Measurements from ENCODE around the gene RAB7B.

DNA sequence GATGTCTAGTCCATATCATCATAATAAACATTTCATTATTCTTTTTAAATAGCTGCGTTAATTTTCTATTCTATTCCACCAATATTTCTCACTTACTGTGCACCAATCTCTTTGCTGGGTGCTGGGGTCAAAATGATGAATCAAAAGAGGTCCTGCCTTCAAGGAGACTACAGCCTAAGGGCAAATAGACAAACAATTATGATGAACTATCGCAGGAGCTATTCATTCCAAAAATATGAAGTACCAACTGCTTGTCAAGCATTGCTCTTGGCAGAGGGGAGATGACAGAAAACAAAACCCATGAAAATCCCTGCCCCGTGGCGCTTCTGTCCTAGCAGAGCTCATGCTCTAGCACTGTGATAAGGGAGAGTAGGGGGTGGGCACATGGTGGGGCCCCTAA, 31.1 kb downstream of the RAB7B start:
- TF ChIP-seq, protein P1, sequence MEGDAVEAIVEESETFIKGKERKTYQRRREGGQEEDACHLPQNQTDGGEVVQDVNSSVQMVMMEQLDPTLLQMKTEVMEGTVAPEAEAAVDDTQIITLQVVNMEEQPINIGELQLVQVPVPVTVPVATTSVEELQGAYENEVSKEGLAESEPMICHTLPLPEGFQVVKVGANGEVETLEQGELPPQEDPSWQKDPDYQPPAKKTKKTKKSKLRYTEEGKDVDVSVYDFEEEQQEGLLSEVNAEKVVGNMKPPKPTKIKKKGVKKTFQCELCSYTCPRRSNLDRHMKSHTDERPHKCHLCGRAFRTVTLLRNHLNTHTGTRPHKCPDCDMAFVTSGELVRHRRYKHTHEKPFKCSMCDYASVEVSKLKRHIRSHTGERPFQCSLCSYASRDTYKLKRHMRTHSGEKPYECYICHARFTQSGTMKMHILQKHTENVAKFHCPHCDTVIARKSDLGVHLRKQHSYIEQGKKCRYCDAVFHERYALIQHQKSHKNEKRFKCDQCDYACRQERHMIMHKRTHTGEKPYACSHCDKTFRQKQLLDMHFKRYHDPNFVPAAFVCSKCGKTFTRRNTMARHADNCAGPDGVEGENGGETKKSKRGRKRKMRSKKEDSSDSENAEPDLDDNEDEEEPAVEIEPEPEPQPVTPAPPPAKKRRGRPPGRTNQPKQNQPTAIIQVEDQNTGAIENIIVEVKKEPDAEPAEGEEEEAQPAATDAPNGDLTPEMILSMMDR (IDR thresholded peaks at IDR 0.05): no peak
- TF ChIP-seq POLR2A (IDR thresholded peaks at IDR 0.05) (no peak), EP300 (IDR thresholded peaks at IDR 0.05; ENCODE audit: low read depth) (no peak)
